Sigmoid colon (tissue), 7 donors: ENCODE results near the gene RPA1. TPM values are rescaled to one million over a fixed set of nuclear protein-coding genes. Genes with fewer than 3 reads are reported as not detected.
A peak's percentile ranks its signal among the peaks of the same experiment; 100 is the strongest.

Source experiments
- DNase-seq: peaks from one replicate; pipeline ENCODE4 v3.0.0-alpha.2; 2019
- H3K27ac ChIP-seq, 4 donors: fragments of 200-600 bp; sonication (generic); one replicate each; pipeline ENCODE4 v1.5.1; 2016 to 2019; ENCODE audit warnings: mild to moderate bottlenecking in 1 of 4
- H3K27me3 ChIP-seq, 3 donors: fragments of 200-600 bp; sonication (generic); one replicate each; pipeline ENCODE4 v1.5.1; 2019; ENCODE audit warnings: mild to moderate bottlenecking in 1 of 3
- H3K36me3 ChIP-seq, 4 donors: fragments of 200-600 bp; sonication (generic); one replicate each; pipeline ENCODE4 v1.5.1; 2016 to 2019
- H3K4me1 ChIP-seq, 4 donors: fragments of 200-600 bp; sonication (generic); one replicate each; pipeline ENCODE4 v1.5.1; 2017 to 2019
- H3K4me3 ChIP-seq, 4 donors: fragments of 200-600 bp; sonication (generic); one replicate each; pipeline ENCODE4 v1.5.1; 2017 to 2019; ENCODE audit warnings: mild to moderate bottlenecking in 2 of 4, moderate library complexity in 1 of 4
- H3K9me3 ChIP-seq, 4 donors: fragments of 200-600 bp in 3 of 4; sonication (generic) in 3 of 4; one replicate each; pipeline versions ENCODE4 v1.5.1 to v1.6.1; 2013 to 2019
- CTCF ChIP-seq, 4 experiments: fragments of 450-650 bp in 3 of 4; fragments of 200-600 bp in 1 of 4; IDR thresholded peaks; one replicate each; pipeline ENCODE4 v1.5.1; 2016 to 2019; ENCODE audit warnings: antibody characterized with exemption in 4 of 4, mild to moderate bottlenecking in 3 of 4, moderate library complexity in 2 of 4
- EP300 ChIP-seq, 4 donors: sonication (generic); formaldehyde crosslinking; IDR thresholded peaks; one replicate each; pipeline ENCODE4 v1.6.1; 2017; ENCODE audit warnings: antibody characterized with exemption in 4 of 4
- POLR2A ChIP-seq, 2 donors: fragments of 450-650 bp; IDR thresholded peaks; one replicate each; pipeline ENCODE4 v1.6.1; 2016; ENCODE audit warnings: antibody characterized with exemption in 2 of 2, mild to moderate bottlenecking in 2 of 2, moderate library complexity in 2 of 2
- POLR2AphosphoS5 ChIP-seq, 4 donors: sonication (generic); formaldehyde crosslinking; IDR thresholded peaks; one replicate each; pipeline ENCODE4 v1.6.1; 2017; ENCODE audit warnings: antibody characterized with exemption in 4 of 4
- WGBS, 2 donors: extraction: QIAGEN DNeasy Blood & Tissue Kit; methylation state at CpG; one replicate each; pipeline ENCODE4 v1.1.7; 2013; 5-methylcytosine and 5-hydroxymethylcytosine counted together
- intact Hi-C: fragments of 100-400 bp; cut with DNase I; formaldehyde crosslinking; loops from one replicate; pipeline ENCODE4 v1.15.1; 2023
- polyA plus RNA-seq, 3 donors: library from polyadenylated mRNA; stranded (reverse); fragments of 200-250 nt; gene quantifications; one replicate each; pipeline ENCODE4 v1.2.3, GENCODE V29; 2013
- total RNA-seq, 4 donors: library from RNA; depleted of rRNA; stranded (reverse); fragments of >200 nt; gene quantifications; one replicate each; pipeline ENCODE4 v1.1.0, GENCODE V29; 2016
- donor health status: healthy with polysubstance abuse.
- donor health status: Bipolar disorder and iron deficiency.
- donor health status: healthy.

RPA1 gene
- total and polyA plus RNA-seq, 7 donors = 16.2 to 46.8 (median 30.6) TPM

- intact Hi-C loops = loop anchor here (5.0 kb wide), 1 partner anchor 135 kb away; the partner anchor contains the start of gene OVCA2
- Histone ChIP-seq H3K27ac (no peak overlapping the region), H3K4me1 (peaks cover 0 to 12% (median 10%) of the 10 kb centered on the region in 4 donors), H3K9me3 (no peaks in the 10 kb centered on the region), H3K27me3 (peaks cover 20 to 79% (median 51%) of the 10 kb centered on the region in 3 donors), H3K4me3 (no peak overlapping the region), H3K36me3 (no peaks in the 10 kb centered on the region)
- no peak for TF ChIP-seq POLR2A (IDR thresholded peaks at IDR 0.05)
- TF ChIP-seq CTCF (IDR thresholded peaks at IDR 0.05) = no peak
- DNase-seq = no peak
- WGBS, 2 donors = 69 to 82% methylated on average over 17 of the region's 17 CpGs
Measured at GRCh38 chr17:1907216-1907631, 77.4 kb downstream of the RPA1 start.

- no peak for DNase-seq
- Histone ChIP-seq H3K27ac (no peak overlapping the region), H3K27me3 (peaks cover 24 to 88% (median 60%) of the 10 kb centered on the region in 3 donors), H3K4me1 (peaks cover 0 to 12% (median 10%) of the 10 kb centered on the region in 4 donors), H3K36me3 (no peaks in the 10 kb centered on the region), H3K4me3 (peak overlapping the region in 1 of 4 donors; percentile 23), H3K9me3 (no peaks in the 10 kb centered on the region)
- TF ChIP-seq EP300 (IDR thresholded peaks at IDR 0.05) (no peak), POLR2AphosphoS5 (IDR thresholded peaks at IDR 0.05) (no peak), CTCF (IDR thresholded peaks at IDR 0.05) (no peak), POLR2A (IDR thresholded peaks at IDR 0.05) (no peak)
- intact Hi-C loops = loop anchor here (1.0 to 5.0 kb wide), 2 partner anchors 118 to 134 kb away; partner anchors contain the start of gene OVCA2
- WGBS, 2 donors = 5 to 8% methylated on average over 49 of the region's 49 CpGs
Measured at GRCh38 chr17:1907909-1908698, 78.3 kb downstream of the RPA1 start.

GRCh38 chr17:1908699-1909309, 79.0 kb downstream of the RPA1 start:
- H3K4me3 ChIP-seq = peak overlapping the region in 1 of 4 donors; percentile 23
- peaks cover 24 to 95% (median 65%) of the 10 kb centered on the region in 3 donors for H3K27me3 ChIP-seq
- H3K36me3 ChIP-seq = no peaks in the 10 kb centered on the region
- H3K27ac ChIP-seq = no peak overlapping the region
- peaks cover 0 to 12% (median 10%) of the 10 kb centered on the region in 4 donors for H3K4me1 ChIP-seq
- intact Hi-C loops = loop anchor here (1.0 to 5.0 kb wide), 2 partner anchors 117 to 133 kb away; partner anchors contain the start of gene OVCA2
- TF ChIP-seq CTCF (IDR thresholded peaks at IDR 0.05) = peak; percentile 34 to 72 (median 65)
- no peak for TF ChIP-seq EP300 (IDR thresholded peaks at IDR 0.05)
- H3K9me3 ChIP-seq = no peaks in the 10 kb centered on the region
- WGBS, 2 donors = 6 to 7% methylated on average over 22 of the region's 22 CpGs
- peak; percentile 75 for DNase-seq

GRCh38 chr17:1909985-1910384, 80.2 kb downstream of the RPA1 start:
- H3K36me3 ChIP-seq = no peaks in the 10 kb centered on the region
- peaks cover 0 to 12% (median 10%) of the 10 kb centered on the region in 4 donors for H3K4me1 ChIP-seq
- DNase-seq = no peak
- no peaks in the 10 kb centered on the region for H3K9me3 ChIP-seq
- intact Hi-C loops = loop anchor here (5.0 kb wide), 1 partner anchor 132 kb away; the partner anchor contains the start of gene OVCA2
- no peak overlapping the region for H3K4me3 ChIP-seq
- H3K27ac ChIP-seq = no peak overlapping the region
- 39 to 73% methylated on average over 3 of the region's 3 CpGs for WGBS, 2 donors
- TF ChIP-seq CTCF (IDR thresholded peaks at IDR 0.05) (no peak), POLR2A (IDR thresholded peaks at IDR 0.05) (no peak), POLR2AphosphoS5 (IDR thresholded peaks at IDR 0.05) (no peak), EP300 (IDR thresholded peaks at IDR 0.05) (no peak)
- peaks cover 24 to 97% (median 64%) of the 10 kb centered on the region in 3 donors for H3K27me3 ChIP-seq
